ENCODE data around the gene CCDC171.

CCDC171 gene

DNA sequence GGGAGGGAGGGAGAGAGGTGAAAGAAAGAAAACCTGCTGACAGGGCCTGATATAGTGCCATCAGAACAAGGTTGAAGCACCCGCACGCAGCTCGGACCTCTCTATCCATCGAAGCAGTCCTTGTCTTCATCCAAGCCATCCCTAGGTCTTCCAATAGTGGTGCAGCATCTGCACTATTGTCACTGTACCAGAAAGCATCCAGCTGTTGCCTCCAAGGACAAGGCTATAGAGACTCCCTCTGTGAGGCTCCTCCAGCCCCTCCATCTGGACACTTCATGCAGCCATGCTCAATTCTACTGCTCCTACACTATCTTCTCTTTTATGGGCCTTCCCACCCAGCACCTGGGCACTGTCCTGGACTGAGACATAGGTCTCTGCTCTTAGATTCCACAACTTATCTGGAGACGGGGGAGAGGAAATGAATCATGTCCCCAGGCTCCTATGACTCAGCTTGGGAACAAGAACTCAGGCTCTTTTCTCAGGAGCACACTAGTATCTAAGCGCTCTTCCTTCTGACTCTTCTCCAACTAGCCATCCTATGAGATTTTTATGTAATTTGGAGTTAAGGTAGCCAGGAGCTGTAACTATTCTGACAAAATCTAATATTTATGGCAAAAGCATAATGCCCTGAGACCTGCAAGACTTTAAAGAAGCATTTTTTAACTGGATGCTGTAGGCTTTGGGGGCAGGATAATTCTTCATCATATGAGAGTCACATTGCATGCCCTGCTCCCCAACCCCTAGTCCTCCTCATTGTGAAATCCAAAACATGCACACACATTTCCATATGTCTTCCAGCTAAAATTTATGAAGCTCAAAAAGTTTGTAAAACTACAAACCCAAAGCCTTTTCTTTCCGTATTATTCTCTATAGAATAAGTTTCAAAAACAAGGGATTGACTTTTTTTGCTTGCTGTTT, 446.8 kb downstream of the CCDC171 start:
- DNase-seq (ENCODE audit: low read depth in 2 of 2) = no peak

GRCh38 chr9:16000811-16001210, 448.0 kb downstream of the CCDC171 start:
- no peak for DNase-seq (ENCODE audit: low read depth in 2 of 2)

DNA sequence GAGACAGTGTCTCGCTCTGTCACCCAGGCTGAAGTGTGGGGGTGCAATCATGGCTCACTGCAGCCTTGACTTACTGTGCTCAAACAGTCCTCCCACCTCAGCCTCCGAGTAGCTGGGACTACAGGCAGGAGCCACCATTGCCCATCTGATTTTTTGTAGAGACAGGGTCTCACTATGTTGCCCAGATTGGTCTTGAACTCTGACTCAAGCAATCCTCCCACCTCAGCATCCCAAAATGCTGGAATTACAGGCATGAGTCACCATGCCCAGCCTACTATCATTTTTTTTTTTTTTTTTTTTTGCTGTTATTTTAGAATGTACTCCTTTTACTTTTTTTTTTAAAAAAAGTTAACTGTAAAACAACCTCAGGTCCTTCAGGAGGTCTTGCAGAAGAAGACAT, 449.0 kb downstream of the CCDC171 start:
- DNase-seq (ENCODE audit: low read depth in 2 of 2) = no peak

GRCh38 chr9:16002816-16003215, 450.0 kb downstream of the CCDC171 start:
- DNase-seq (ENCODE audit: low read depth in 2 of 2) = no peak

DNA sequence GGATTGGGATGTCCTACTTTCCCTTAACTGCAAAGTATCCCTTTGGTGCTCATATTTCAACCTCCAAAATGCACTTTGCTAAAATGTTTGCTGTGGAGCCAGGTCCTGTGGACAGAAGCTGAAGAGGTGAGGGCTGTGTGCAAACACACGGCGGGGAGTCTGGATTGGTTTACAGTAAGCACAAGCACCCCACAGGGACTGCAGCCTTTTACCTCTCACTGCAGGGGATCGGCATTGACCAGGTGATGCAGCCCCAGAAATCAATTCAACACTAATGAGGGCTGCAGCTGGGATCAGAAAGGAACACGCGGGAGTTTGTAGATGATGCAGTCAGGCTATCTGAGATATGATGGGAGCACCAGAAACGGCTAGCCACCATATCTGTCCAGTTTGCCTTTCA, 450.9 kb downstream of the CCDC171 start:
- no peak for DNase-seq (ENCODE audit: low read depth in 2 of 2)

DNA sequence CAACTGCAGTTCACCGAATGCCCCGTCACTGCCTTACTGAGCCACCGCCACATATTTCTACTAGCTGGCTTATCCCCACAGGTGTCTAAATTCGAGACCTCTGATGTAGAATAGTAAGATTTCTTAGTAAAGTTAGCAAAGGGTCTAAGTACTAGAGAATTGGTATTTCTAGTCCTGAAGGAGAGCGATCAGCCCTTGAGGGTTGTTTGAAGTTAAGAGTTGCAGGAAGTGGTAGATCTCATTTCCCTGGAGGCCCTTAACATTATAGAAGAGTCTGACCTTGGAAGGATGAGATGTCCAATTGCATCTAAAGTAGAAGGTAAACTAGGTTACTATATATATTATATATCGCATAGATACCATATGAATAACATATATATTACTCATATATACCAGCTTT, 451.8 kb downstream of the CCDC171 start:
- no peak for DNase-seq (ENCODE audit: low read depth in 2 of 2)

GRCh38 chr9:16010221-16010620, 457.4 kb downstream of the CCDC171 start:
- DNase-seq (ENCODE audit: low read depth in 2 of 2) = no peak

DNA sequence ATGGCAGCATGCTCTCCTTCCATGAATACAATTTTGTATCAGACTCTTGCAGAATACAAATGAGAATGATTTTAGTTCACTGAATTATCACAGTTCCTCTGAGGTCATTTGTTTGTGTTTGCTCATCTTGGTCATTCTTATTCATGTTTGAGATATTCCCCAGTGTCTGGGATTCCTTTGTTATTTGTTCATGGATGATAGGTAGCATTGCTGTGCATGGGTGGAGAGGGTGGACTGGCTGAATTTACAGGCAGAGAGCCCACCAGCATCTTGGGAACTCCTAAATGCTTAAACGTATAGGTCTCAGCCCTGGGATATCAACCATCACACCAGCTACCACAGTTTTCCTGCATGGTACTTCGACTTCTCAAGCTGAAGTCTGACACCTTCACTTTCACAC, 459.8 kb downstream of the CCDC171 start:
- DNase-seq (ENCODE audit: low read depth in 2 of 2) = no peak

DNA sequence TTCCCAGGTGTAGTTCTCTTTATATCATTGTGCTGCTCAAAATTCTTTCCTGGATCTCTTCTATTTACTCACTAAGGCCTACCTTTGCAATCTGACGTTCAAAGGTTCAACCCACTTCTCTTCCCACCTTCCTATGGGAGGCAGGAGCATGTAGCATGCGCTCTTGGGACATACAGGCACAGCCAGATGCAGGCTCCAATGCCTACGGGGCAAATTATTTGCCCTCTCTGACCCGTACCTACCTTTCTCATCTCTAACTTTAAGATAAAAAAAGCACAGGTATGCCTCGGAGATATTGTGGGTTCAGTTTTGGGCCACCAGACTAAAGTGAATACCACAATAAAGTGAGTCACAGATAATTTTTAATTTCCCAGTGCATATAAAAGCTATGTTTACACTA, 460.5 kb downstream of the CCDC171 start:
- no peak for DNase-seq (ENCODE audit: low read depth in 2 of 2)

DNA sequence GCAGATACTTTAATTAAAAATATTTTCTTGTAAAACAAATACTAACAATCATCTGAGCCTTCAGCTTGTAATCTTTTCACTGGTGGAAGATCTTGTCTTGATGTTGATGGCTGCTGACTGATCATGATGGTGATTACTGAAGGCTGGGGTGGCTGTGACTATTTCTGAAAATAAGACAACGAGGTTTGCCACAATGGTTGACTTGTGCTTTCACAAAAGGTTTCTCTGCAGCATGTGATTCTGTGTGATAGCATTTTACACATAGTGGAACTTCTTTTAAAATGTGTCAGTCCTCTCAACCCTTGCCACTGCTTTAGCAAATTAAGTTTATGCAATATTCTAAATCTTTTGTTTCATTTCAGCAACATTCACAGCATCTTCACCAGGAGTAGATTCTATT, 461.0 kb downstream of the CCDC171 start:
- no peak for DNase-seq (ENCODE audit: low read depth in 2 of 2)

DNA sequence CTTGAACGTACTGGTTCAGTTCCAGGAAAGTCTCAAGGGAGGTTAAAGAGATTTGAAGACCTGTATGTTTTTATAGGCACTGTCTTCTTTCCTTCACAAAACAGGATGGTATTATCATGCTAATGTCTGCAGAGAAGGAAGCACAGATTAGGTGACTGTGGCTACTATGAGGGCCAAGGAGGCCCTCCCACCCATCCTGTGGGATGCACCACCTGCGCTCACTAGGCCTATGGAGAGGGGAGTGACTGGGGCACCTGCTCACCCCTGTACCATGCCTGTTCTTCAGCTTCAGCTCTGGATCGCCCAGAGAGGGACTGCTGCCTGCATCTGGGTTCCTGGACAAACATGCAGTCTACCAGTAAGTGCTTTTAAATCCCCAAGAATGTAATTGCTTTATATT, 469.4 kb downstream of the CCDC171 start:
- DNase-seq (ENCODE audit: low read depth in 2 of 2) = no peak

DNA sequence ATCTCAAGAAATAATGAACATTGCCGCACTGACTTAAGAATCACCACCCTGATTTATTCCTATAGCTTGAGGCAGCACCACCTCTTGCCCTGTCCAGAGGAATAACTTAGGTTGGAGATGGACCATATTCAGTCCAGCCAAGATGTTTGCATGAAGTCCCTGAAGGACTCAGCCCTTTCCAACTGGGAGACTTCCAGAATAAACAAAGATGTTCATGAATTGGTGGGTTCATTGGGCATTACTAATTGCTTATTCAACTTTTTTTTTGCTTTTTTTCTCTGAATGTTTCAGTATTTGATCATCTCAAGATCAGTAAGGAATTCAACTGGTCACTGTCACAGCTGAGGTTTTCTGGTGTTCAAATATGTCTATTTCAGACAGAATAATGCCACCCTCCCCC, 470.6 kb downstream of the CCDC171 start:
- DNase-seq (ENCODE audit: low read depth in 2 of 2) = no peak
